Glutamatergic neuron (in vitro differentiated cells): ENCODE measurements around the gene MTG2. TPM values are rescaled to one million over a fixed set of nuclear protein-coding genes. Genes with fewer than 3 reads are reported as not detected.

Experiments
- DNase-seq: peaks from one replicate; pipeline ENCODE4 v3.0.0; 2022
- H3K27ac Mint-ChIP-seq: one replicate; pipeline ENCODE4 v1.8.0; 2020; ENCODE audit warnings: mild to moderate bottlenecking, mixed read lengths, inconsistent platforms; ENCODE audit not compliant: unreplicated experiment
- H3K27me3 Mint-ChIP-seq: one replicate; pipeline ENCODE4 v1.8.0; 2020; ENCODE audit warnings: mild to moderate bottlenecking, moderate library complexity, mixed read lengths, inconsistent platforms; ENCODE audit not compliant: unreplicated experiment
- H3K36me3 Mint-ChIP-seq: one replicate; pipeline ENCODE4 v1.8.0; 2020; ENCODE audit warnings: mild to moderate bottlenecking, mixed read lengths, inconsistent platforms; ENCODE audit not compliant: unreplicated experiment
- H3K4me1 Mint-ChIP-seq: one replicate; pipeline ENCODE4 v1.8.0; 2020; ENCODE audit warnings: mild to moderate bottlenecking, low read depth, mixed read lengths, inconsistent platforms; ENCODE audit not compliant: unreplicated experiment
- H3K4me3 Mint-ChIP-seq: one replicate; pipeline ENCODE4 v1.8.0; 2020; ENCODE audit warnings: mild to moderate bottlenecking, mixed read lengths, inconsistent platforms; ENCODE audit not compliant: unreplicated experiment
- H3K9me3 Mint-ChIP-seq: one replicate; pipeline ENCODE4 v1.8.0; 2020; ENCODE audit warnings: mild to moderate bottlenecking, moderate library complexity, mixed read lengths, inconsistent platforms; ENCODE audit not compliant: unreplicated experiment
- CTCF ChIP-seq: fragments of 200-600 bp; sonication (generic); IDR thresholded peaks from one replicate; pipeline ENCODE4 v1.5.0; 2021; ENCODE audit not compliant: partially characterized antibody, unreplicated experiment
- total RNA-seq: library from RNA; stranded (reverse); fragmentation: NEBNext Ultra II Directional; extraction: Animal tissue kit (Norgen Biotek cat#: 25700); gene quantifications from one replicate; pipeline ENCODE4 v1.2.1, GENCODE V29; 2021; ENCODE audit not compliant: unreplicated experiment

Gene MTG2
- total RNA-seq, 1 donor from 2014 or later, result 27.1 TPM

DNA sequence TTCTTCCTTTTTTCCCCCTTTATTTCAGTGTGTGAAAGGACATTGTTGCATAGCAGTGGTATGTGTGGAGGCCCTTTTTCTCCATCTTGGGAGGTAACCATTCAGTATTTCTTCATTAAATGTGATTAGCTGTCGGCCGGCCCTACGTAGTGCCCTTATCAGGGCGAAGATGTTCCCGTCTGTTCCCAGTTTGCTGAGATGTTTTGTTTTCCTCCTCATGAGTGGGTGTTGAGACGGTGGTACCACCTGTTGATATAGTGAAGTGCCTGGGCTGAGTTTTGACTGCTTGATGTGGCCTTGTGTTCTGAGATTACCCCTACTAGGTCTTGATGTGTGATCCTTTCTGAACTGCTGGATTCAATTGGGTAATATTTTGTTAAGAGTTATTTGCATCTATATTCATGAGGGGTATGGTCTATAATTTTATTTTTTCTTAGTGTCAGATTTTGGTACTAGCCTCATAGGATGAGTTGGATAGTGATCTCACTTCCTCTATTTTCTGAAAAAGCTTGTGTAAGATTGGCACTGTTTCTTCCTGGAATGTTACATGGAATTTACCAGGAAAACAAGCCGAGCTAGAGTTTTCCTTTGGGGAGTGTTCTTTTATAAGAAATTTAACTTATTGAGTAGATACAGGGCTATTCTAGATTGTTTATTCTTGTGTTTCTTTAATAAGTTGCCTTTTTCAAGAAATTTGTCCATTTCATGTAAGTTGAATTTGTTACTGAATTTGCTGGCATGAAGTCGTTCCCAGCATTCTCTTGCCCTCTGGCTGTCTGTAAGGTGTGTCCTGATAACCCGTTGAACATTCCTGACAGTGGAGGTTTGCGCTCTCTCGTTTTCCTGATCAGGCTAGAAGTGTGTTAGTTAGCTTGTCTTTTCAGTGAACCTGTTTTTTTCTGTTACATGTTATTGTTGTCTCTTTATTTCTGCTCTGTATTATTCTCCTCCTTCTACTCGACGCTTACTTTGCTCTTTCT lies 4.3 kb downstream of the MTG2 start:
- DNase-seq, result no peak
- H3K27me3 Mint-ChIP-seq, result peaks cover 2% of the 10 kb centered on the region
- H3K4me3 Mint-ChIP-seq, result no peak overlapping the region
- peaks cover 4% of the 10 kb centered on the region for H3K9me3 Mint-ChIP-seq
- no peaks in the 10 kb centered on the region for H3K36me3 Mint-ChIP-seq
- no peak overlapping the region for H3K27ac Mint-ChIP-seq
- H3K4me1 Mint-ChIP-seq, result peaks cover 19% of the 10 kb centered on the region
- TF ChIP-seq CTCF, result no peak

GRCh38 chr20:62190639-62191411 lies 8.0 kb downstream of the MTG2 start:
- H3K27me3 Mint-ChIP-seq, result no peaks in the 10 kb centered on the region

GRCh38 chr20:62191781-62192559 lies 9.1 kb downstream of the MTG2 start:
- no peak overlapping the region for H3K4me3 Mint-ChIP-seq
- no peaks in the 10 kb centered on the region for H3K9me3 Mint-ChIP-seq
- no peaks in the 10 kb centered on the region for H3K36me3 Mint-ChIP-seq
- no peaks in the 10 kb centered on the region for H3K27me3 Mint-ChIP-seq
- no peak for TF ChIP-seq CTCF
- DNase-seq, result peak; percentile 6
- H3K27ac Mint-ChIP-seq, result no peak overlapping the region
- H3K4me1 Mint-ChIP-seq, result peaks cover 6% of the 10 kb centered on the region

More at GRCh38 chr20:62190639-62191411, 8.0 kb downstream of the MTG2 start:
- TF ChIP-seq CTCF, result no peak
- H3K36me3 Mint-ChIP-seq, result no peaks in the 10 kb centered on the region
- H3K4me3 Mint-ChIP-seq, result no peak overlapping the region
- H3K27ac Mint-ChIP-seq, result no peak overlapping the region
- no peak for DNase-seq
- H3K4me1 Mint-ChIP-seq, result peaks cover 8% of the 10 kb centered on the region
- H3K9me3 Mint-ChIP-seq, result no peaks in the 10 kb centered on the region

- peak; percentile 5 for DNase-seq
- no peaks in the 10 kb centered on the region for H3K9me3 Mint-ChIP-seq
- H3K27ac Mint-ChIP-seq, result no peak overlapping the region
- no peak for TF ChIP-seq CTCF
- H3K4me1 Mint-ChIP-seq, result peaks cover 6% of the 10 kb centered on the region
- H3K4me3 Mint-ChIP-seq, result no peak overlapping the region
- no peaks in the 10 kb centered on the region for H3K36me3 Mint-ChIP-seq
- H3K27me3 Mint-ChIP-seq, result no peaks in the 10 kb centered on the region
Measured at GRCh38 chr20:62192635-62193034, 9.8 kb downstream of the MTG2 start.
